NCI-H82 treated with DMSO at 0.1 percent for 48 hours (cell line): ENCODE measurements around the gene FCHSD2.
"Not testable (repeated sequence)": the region's sequence is repeated elsewhere in the genome, so short reads cannot be mapped to it uniquely, and the experiment has no call there.

Experiments used
- DNase-seq: peaks from one replicate; lab custom pipeline; 2025; ENCODE audit not compliant: unreplicated experiment; lab: John Stamatoyannopoulos, UW

The FCHSD2 gene

DNA sequence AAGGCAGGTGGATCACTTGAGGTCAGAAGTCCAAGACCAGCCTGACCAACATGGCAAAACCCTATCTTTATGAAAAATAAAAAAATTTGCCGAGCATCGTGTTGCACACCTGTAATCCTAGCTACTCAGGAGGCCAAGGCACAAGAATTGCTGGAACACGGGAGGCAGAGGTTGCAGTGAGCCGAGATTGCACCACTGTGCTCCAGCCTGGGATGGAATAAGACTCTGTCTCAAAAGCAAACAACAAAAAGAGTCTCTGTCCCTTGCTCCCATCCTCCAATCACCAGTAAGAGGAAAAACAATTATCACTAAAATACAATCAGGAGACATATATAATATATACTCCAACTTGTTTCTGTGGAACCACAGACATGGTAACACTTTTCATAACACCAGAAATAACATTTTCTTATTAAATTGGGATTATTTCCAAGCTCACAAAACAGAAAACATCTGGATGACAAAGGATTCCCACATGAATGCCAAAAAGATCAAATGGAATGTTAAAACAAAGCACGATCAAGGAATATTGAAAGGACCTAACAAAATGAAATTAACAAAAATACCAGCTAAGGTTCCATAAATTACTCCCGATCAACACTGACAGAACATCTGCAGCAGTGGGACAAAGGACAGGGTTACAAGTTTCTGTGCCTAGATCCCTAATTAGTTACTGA lies 15.2 kb downstream of the FCHSD2 start:
- no peak for DNase-seq

DNA sequence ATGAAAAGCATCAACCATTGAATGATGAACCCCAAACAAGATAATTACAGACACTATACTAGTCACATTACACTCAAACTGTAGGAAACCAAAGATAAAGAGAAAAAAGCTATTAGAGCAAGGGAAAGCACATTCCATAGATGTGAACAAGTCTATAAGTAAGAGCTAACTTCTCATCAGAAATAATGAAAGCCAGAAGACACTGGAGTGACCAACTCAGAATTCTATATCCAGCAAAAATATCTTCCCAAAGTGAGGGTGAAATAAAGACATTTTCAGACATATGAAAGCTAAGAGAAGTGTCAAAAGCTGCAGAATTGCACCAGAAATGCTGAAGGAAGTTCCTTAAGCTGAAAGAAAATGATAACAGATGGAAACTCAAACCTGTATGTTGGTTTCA lies 17.3 kb downstream of the FCHSD2 start:
- no peak for DNase-seq

DNA sequence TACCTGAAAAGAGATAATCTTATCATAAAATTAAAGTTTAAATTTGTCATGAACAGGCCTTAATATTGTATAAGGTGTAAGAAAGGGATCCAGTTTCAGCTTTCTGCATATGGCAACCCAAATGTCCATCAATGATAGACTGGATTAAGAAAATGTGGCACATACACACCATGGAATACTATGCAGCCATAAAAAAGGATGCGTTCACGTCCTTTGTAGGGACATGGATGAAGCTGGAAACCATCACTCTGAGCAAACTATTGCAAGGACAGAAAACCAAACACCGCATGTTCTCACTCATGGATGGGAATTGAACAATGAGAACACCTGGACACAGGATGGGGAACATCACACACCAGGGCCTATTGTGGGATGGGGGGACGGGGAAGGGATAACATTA lies 18.2 kb downstream of the FCHSD2 start:
- DNase-seq, result not testable (repeated sequence)

DNA sequence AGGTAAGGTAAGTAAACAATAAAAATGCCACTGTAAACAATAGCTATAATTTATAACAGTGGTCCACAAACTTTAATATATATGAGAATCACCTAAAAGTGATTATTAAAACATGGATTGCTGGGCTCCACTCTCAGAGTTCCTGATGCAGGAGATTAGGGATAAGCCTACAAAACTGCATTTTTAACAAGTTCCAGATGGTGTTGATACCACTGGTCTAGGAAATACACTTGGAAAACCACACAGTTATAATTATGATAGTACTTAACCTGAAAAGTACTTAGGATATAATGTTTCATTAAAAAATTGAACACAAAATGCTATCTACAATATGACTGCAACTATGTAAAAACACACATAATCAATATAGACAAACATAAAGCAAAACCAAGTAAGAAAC lies 20.4 kb downstream of the FCHSD2 start:
- no peak for DNase-seq

DNA sequence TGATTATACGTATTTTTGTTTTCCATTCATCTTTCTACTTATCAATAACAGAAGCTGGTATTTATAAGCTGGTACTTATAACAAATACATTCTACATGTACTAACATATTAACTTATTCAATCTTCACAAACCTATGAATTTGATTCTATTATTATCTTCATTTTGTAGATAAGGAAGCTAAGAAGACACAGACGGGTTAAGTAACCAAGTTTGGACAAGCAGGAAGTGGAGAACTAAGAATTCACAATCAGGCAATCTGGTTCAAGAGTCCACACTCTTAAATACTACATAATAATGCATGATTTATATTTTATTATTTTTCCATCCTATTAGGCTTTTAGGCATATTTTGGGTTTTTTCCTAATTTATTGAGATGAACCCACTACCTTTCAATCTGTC lies 25.0 kb downstream of the FCHSD2 start:
- no peak for DNase-seq

DNA sequence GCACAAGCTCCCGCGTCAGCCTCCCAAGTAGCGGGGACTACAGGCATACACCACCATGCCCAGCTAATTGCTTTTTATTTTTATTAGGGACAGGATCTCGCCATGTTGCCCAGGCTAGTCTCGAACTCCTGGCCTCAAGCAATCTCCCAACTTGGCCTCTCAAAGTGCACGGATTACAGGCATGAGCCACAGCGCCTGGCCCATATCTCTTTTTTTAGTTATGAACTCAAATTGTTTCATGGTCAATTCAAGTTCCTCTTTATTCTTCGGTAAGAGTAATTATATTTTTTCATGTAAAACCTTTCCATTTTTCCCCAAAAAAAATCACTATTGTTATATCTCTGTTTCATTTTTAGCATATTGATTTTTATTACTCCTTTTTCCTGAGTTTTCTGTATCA lies 25.5 kb downstream of the FCHSD2 start:
- no peak for DNase-seq

DNA sequence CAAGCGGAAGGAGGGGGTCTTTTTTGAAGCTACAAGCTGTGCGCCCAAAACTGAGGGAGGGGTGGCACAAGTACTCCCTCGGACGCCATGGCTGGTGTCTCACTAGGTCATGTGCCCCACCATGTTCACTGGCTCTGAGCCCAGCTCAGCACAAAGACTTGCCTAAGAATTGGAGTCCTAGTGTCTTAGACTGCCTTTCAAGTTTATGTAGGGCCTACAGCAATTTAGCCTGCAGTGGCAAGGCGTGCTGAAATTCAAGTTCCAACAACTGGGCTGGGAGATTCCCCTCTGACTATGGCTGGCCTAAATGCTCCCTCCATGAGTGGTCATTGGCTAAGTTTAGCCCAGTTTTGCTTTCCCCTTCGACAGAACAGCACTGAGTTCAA lies 27.3 kb downstream of the FCHSD2 start:
- DNase-seq, result no peak

DNA sequence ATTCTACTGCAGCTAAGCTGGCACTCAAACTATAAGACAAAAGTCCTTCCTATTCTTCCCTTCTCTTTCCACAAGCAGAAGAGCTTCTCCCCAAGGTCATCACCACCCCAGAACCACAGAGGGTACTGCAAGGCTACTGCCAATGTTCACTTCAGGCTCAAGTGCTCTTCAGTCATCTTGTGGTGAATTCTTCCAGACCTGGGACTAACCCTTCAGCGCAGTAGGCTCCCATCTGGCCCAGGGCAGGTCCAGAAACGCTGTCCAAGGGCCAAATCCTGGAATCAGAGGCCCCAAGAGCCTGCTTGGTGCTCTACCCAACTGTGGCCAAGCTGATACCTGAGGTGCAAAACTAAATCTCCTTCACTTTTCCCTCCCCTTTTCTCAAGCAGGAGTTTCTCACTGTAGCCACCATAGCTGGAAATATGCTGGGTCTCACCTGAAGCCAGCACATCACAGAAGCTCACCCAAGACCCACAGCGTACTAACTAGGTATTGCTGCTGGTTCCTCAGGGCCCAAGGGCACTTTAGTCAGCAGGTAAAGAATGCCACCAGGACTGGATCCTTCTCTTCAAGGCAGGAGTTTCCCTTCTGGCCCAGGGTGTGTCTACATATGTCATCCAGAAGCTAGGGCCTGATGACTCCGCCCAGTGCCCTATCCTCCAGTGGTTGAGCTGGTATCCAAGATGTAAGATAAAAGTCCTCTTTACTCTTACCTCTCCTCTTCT lies 27.8 kb downstream of the FCHSD2 start:
- DNase-seq, result no peak

DNA sequence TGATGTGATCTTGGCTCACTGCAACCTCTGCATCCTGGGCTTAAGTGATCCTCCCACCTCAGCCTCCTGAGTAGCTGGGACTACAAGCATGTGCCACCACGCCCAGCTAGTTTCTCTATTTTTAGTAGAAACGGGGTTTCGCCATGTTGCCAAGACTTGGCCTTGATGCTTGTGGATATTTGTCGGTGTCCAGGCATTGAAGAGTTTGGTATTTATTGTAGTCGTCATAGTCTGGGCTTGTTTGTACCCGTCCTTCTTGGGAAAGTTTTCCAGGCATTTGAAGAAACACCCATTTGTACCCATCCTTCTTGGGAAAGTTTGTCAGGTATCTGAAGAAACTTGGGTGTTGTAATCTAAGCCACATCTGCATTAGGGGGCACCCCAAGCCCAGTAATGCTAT lies 28.7 kb downstream of the FCHSD2 start:
- no peak for DNase-seq

DNA sequence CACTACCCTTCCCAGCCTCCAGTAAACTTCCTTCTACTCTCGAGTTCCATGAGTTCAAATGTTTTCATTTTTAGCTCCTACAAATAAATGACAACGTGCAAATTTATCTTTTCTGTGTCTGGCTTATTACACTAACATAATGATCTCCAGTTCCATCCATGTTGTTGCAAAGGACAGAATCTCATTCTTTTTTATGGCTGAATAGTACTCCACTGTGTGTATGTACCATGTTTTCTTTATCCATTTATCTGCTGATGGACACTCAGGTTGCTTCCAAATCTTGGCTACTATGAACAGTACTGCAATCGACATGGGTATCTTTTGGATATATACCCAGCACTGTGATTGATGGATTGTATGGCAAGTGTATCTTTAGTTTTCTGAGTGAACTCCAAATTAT lies 34.5 kb downstream of the FCHSD2 start:
- no peak for DNase-seq

DNA sequence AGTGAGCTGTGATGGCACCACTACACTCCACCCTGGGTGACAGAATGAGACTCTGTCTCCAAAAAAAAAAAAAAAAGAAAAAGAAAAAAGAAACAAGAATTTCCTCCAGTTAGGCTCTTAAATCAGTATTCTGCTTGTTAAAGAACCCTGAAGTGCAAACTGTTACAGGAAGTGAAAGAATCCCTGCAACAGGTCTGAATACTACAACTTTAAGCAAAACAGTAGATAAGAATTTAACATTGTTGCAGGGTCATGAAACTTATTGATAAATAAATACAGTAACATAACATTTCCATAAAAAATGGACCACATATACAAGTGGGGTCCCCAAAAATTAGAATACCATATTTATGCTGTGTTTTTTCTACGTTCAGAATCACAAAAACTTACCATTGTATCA lies 35.8 kb downstream of the FCHSD2 start:
- no peak for DNase-seq

DNA sequence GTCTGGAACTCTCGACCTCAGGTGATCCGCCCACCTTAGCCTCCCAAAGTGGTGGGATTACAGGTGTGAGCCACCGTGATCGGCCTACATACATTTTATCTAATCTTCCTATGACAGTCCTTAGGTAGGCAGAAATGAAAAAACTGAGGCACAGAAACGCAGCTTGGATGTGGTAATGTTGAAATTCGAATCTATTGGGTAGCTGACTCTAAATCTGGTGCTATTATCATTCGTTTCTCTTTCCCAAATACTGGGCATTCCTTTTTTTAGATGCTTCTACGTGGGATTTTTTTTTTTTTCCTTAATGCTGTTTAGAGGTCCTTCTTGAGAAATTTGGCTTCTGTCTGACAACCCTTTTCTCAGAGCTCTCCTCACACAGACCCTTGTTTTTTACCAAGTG lies 41.5 kb downstream of the FCHSD2 start:
- no peak for DNase-seq

DNA sequence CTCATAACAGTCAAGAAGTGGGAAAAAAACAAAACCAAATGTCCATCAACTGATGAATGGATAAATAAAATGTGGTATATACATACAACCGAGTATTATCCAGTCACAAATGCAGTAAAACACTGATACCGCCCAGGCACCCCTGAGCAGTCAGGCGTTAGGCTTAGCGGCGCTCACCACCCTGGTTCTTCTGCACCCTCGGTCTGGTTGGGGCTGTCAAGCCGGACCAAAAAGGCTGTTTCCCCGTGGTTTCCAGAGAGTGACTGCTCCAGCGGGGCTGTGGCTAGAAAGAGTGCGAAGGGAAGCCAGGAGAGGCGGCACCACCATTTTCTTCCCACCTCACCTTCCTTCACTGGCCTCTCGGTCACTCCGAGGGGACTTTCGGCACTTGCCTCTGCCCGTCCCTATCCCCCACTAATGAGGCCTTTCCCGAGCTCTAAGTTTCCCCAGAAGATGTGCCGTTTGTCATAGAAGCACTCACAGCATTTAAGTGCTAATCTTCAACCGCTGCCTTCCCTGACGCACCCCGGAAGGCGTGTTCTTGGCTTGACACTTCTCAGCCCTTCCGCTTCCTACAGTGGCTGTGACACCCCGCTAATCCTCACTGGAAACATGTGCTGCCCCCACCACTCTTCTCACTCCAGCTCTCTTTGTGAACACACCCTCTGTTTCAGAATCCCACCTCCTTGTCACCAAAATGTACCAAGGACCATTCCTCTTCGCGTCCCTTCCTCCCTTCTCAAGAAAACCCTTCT lies 42.4 kb downstream of the FCHSD2 start:
- no peak for DNase-seq

DNA sequence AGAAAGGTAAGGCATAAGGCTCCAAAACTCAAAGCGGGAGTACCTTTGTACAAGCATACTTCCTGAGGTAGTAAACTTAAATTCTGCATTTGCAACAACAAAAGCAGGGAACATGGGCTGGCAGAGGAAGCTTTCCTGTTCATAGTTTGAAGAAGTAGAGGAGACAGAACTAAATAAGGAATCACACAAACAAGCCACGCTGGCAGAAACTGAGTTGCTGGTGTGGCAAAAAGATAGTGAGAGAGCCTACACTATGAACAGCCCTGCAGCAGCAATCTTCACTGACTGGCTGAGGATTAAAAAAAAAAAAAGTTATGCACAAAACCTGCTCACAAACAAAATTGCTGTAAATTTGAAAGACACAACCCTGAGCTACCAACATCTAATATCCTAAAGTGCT lies 46.5 kb downstream of the FCHSD2 start:
- no peak for DNase-seq

DNA sequence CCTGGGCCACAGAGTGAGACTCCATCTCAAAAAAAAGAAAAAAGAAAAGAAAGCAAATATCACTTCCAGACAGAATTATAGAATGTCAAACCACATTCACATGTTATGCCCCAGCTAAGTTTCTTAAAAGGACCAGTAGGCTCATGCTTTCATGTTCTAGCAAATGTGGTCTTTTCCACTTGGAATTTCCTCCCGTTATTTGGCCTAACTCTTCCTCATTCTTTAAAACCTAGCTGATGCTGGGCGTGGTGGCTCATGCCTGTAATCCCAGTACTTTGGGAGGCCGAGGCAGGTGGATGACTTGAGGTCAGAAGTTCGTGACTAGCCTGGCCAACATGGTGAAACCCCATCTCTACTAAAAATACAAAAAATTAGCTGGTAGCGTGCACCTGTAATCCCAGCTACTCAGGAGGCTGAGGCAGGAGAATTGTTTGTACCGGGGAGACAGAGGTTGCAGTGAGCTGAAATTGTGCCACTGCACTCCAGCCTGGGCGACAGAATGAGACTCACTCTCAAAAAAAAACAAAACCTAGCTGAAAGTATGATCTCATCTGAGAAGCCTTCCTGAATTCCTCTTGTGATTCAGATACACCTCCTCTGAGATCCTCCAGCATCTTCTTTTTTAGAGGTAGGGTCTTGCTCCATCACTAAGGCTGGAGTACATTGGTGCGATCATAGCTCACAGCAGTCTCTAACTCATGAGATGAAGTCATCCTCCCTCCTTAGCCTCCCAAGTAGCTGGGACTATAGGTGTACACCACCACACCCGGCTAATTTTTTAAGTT lies 50.4 kb downstream of the FCHSD2 start:
- no peak for DNase-seq

DNA sequence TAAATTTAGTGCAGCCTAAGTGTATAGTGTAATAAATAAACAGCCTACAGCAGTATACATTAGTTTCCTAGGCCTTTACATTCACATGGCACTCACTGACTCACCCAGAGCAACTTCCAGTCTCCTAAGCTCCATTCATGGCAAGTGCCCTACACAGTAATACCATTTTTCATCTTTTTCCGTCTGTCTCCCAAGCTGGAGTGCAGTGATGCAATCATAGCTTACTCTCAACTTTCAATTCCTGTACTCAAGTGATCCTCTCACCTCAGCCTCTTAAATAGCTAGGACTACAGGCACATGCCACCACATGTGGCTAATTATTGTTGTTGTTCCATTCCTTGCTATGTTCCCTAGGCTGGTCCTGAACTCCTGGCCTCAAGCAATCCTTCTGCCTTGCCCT lies 54.4 kb downstream of the FCHSD2 start:
- no peak for DNase-seq

DNA sequence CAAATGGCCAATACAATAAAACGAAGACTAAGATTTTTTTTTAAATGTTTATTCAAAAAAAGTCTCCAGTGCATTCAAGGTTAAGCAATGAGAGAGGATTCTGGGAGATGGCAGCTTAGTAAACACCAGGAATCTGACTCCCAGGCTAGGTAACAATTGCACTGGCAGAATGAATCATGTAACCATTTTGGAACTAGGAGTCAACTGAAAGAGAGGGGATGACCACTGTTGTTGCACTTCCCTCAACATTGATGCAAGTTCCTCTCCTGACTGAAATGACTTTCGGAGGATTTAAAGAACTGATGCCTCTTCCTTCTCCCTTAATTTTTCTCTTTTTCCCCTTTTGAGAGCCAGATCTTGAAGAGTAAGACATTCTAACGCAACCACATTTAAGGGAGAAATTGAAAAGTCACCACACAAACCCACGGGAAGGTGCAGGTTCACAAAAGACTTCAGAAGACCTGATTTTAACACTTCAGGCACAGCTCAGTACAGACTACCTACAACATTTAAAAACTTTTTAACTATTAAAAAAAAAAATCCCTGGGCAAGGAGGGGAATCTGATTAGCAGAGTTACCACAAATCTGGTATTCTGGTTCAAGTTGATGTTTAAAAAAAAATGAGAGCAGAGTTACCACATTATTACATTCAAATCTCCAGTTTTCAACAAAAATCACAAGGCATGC lies 56.8 kb downstream of the FCHSD2 start:
- no peak for DNase-seq

DNA sequence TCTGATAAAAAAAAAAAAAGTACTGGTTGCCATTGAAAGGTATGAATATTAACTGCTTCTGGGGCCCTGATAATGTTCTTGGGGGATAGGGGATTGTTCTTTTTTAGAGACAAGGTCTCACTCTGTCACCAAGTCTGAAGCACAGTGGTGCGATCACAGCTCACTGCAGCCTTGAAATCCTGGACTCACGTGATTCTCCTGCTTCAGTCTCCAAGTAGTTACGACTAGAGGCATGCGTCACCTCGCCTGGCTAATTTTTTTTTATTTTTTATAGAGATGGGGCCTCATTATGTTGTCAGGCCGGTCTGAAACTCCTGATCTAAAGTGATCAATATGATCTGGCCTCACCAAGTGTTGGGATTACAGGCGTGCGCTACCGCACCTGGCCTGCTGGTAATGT lies 63.5 kb downstream of the FCHSD2 start:
- no peak for DNase-seq

DNA sequence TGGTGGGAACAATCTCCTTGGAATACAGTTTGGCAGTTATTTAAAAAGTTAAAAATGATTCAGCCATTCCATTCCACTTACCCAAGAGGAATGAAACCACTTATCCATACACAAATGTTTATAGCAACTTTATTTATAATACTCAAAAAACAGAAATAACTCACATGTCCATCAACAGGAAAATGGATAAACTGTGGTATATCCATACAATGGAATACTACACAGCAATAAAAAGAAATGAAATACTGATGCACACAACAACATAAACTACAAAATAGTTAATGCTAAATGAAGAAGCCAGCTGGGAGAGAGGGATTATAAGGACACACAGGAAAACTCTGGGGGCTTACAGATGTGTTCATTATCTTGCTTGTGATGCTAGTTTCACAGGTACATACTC lies 64.7 kb downstream of the FCHSD2 start:
- DNase-seq, result no peak

DNA sequence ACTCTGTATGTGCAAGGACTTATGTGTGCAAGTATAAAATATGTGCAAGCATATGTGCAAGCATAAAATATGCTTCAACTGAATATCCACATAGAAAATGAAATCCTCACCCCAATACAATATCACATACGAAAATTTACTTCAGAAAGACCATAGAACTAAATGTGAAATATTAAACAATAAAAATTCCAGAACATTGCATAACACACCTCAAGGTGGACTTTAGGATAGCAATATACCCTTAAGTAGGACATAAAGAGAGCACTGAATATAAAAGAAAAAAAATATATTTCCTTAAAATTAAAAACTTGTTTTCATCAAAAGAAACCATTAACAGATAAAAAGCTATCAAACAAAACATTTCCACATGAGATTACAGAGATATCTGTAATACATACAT lies 67.8 kb downstream of the FCHSD2 start:
- no peak for DNase-seq

DNA sequence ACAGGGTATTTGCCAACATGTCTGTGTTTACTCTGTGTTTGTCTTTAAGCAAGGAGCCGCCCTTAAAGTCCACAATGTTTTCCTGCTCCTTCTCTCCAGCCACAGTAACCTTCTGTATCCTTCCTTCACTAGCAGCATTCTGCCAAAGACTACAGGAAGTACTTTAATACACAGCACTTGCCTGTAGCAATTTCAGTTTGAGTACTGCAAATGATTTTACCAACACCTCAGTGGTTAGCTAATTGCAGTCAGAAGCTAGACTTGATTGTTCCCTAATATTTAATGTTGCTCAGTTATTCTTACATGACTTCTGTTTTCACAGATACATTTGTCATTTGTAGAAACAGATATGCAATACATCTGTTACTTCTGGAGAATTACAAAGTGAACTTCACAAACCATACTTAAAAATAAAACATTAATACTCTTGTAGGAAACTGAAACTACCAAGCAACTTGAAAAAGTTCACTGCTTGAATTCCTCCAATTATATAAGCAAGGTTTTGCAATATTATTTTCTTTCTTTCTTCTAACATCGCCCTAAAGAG lies 69.1 kb downstream of the FCHSD2 start:
- no peak for DNase-seq
